Activated CD4-positive, alpha-beta T cell treated with anti-CD3 and anti-CD28 coated beads for 36 hours (primary cell): ENCODE results near the gene PPP2R3A. TPM values are rescaled to one million over a fixed set of nuclear protein-coding genes. Genes with fewer than 3 reads are reported as not detected.
A peak's percentile ranks its signal among the peaks of the same experiment; 100 is the strongest.
"Not testable (repeated sequence)": the region's sequence is repeated elsewhere in the genome, so short reads cannot be mapped to it uniquely, and the experiment has no call there.

Experiments
- ATAC-seq: fragments of 200-7000 bp; cut with Tn5 transposase; one replicate; pipeline ENCODE4 v1.10.0; 2021; ENCODE audit warnings: mild to moderate bottlenecking, moderate library complexity
- CTCF ChIA-PET: fragments of 350-600 bp; sonication (Branson Sonifier 250); formaldehyde crosslinking; loops from one replicate; lab custom pipeline; 2021; ENCODE audit warnings: antibody characterized with exemption; lab: Charles Lee
- POLR2A ChIA-PET: fragments of 350-600 bp; sonication (Branson Sonifier 250); formaldehyde crosslinking; loops from one replicate; lab custom pipeline; 2021; ENCODE audit warnings: antibody characterized with exemption, inconsistent platforms; lab: Charles Lee
- DNase-seq: peaks from one replicate; pipeline ENCODE4 v3.0.0-alpha.2; 2020
- H3K27ac Mint-ChIP-seq: one replicate; pipeline ENCODE4 v1.8.0; 2021; ENCODE audit warnings: mixed read lengths
- H3K27me3 Mint-ChIP-seq: one replicate; pipeline ENCODE4 v1.8.0; 2021; ENCODE audit warnings: mixed read lengths
- H3K36me3 Mint-ChIP-seq: one replicate; pipeline ENCODE4 v1.8.0; 2021; ENCODE audit warnings: low read depth, mixed read lengths
- H3K4me1 Mint-ChIP-seq: one replicate; pipeline ENCODE4 v1.8.0; 2021; ENCODE audit warnings: mixed read lengths
- H3K4me3 Mint-ChIP-seq: one replicate; pipeline ENCODE4 v1.8.0; 2021; ENCODE audit warnings: mild to moderate bottlenecking, moderate library complexity, mixed read lengths
- H3K9me3 Mint-ChIP-seq: one replicate; pipeline ENCODE4 v1.8.0; 2021; ENCODE audit warnings: low read depth, mixed read lengths
- intact Hi-C, 2 experiments: fragments of 100-400 bp; cut with DNase I in 1 of 2; cut with micrococcal nuclease in 1 of 2; formaldehyde crosslinking; loops; one replicate each; pipeline versions ENCODE4 v1.14.2 to v1.15.1; 2022 to 2024; cut with DNase I, micrococcal nuclease
- total RNA-seq, 2 experiments: library from RNA; stranded (reverse); gene quantifications; one replicate each; pipeline ENCODE4 v1.2.3, GENCODE V29; 2021

The PPP2R3A gene
- total RNA-seq, 2 experiments from 2014 or later: 0.18 to 0.51 TPM

DNA sequence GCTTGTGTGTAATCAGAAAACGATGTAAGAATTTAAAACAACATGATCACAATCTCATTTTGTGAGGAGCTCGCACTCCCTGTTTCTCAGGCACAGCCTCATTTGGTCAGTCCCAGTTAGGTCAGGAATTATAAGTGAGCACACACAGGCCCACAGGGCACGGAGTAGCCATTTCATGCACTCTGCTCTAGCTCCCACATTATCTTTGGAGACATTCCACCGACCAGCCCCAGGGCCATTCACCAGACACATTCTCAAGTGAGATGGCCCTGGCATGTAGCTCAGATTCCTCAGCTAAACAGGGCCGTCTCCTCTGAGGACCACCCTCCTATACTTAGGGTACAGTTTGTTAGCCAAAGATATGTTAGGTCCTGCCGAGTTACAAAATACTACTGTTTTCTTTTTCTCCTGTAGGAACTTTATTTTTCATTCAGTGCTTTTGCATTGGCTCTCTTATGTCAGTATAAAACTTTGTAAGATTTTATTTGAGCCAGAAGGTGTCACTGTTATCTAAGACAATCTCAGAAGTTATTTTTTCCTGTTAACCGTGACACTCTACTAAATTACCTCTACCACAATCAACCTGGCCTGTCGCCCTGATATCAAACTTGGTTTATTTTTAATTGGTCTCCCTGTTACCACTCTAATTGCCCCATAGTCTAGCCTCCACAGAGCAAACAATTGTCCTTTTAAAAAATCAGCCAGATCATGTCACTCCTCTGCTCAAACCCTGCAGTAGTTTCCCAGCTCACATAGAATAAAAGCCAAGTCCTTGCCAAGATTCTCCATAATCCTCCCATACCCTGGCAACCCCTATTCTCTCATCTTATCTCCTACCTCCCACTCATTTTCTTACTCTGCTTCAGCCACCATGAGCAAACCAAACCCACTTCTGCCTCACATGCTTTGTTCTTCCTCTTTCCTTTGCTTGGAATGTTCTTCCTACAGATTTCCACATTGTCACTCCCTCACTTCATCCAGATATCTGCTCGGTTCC lies 105.7 kb downstream of the PPP2R3A start:
- POLR2A ChIA-PET: no interaction called here
- intact Hi-C loops: loop anchor here (10.0 kb wide), 3 partner anchors 284 to 1874 kb away; no protein-coding TSS in a partner anchor
- no peak overlapping the region for H3K27ac Mint-ChIP-seq
- no peaks in the 10 kb centered on the region for H3K36me3 Mint-ChIP-seq
- no peaks in the 10 kb centered on the region for H3K4me1 Mint-ChIP-seq
- ATAC-seq (no peak), DNase-seq (no peak)
- H3K9me3 Mint-ChIP-seq: no peaks in the 10 kb centered on the region
- no peaks in the 10 kb centered on the region for H3K27me3 Mint-ChIP-seq
- CTCF ChIA-PET: interaction anchor here (0.7 to 1.6 kb wide), 9 partner anchors 28 to 961 kb away, joined by 3 to 4 read pairs (median 3); no protein-coding TSS in a partner anchor
- H3K4me3 Mint-ChIP-seq: no peak overlapping the region

DNA sequence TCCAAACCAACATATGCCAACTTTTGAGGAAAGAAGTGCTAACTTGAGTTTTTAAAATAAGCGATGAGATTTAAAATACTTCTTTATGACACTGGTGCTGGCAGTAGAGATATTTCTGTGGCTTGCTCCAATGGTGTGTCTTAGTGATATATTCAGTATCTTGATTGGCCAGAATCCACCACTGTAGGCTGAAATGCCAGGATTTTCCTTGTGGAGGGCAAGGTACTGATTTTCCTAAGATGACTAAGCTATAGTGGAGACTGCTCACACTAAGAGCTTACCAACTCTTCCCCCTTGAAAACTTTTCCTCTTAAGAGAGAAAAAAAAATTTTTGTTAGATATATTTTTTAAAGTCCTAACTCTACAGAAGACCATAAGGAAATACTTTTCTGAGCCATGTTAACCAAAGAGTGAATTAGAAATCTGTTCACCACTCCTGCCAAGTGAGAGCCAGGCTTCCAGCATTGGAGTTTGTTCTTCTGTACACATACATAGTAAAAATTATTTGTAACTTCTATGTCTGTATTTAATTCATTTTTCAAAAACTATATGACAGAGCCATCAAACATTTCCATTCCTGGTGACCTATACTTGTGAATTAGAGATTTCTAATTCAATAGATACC lies 109.1 kb downstream of the PPP2R3A start:
- intact Hi-C loops: loop anchor here (1.0 to 10.0 kb wide), 12 partner anchors 103 to 1870 kb away; partner anchors contain the start of genes PCCB (in 2 of the 2) and STAG1 (in 2 of the 2)
- Mint-ChIP-seq H3K36me3 (no peaks in the 10 kb centered on the region), H3K9me3 (no peaks in the 10 kb centered on the region), H3K4me1 (no peaks in the 10 kb centered on the region), H3K27ac (no peak overlapping the region), H3K27me3 (no peaks in the 10 kb centered on the region), H3K4me3 (no peak overlapping the region)
- ATAC-seq (no peak), DNase-seq (no peak)
- ChIA-PET CTCF (interaction anchor here (0.6 to 2.6 kb wide), 12 partner anchors 10 to 959 kb away, joined by 3 to 15 read pairs (median 4); partner anchors contain the start of genes MSL2 and STAG1), POLR2A (interaction anchor here (0.6 to 1.6 kb wide), 2 partner anchors 242 to 678 kb away, joined by 3 to 7 read pairs; partner anchors contain the start of gene STAG1)

DNA sequence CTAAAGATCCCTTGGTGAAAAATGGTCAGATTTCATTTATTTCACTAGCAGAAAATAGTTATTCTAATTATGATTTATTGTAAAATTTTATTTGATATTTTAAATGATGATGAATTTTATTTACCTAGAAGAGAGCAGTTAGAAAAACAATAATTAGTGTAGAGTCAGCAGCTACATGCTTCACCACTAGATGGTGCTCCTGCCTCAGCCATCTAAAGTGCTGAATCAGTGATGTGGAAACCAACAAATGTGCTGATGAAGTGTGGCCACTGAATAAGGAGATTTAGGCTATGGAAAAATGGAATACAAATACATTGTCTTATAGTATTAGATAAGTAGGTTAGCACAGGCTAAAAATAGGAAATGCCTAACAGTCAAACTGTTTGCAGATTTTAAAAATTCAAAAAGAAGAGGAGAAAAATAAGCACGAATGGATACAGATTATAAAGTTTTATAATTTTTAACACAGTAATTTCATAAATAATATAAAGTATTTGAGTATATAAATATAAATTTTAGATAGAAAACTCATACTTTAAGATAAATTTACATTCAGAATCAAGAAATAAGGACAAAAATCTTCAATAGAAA lies 109.8 kb downstream of the PPP2R3A start:
- ChIA-PET POLR2A (interaction anchor here (0.6 to 1.6 kb wide), 2 partner anchors 242 to 677 kb away, joined by 3 to 7 read pairs; partner anchors contain the start of gene STAG1), CTCF (interaction anchor here (0.6 to 2.6 kb wide), 11 partner anchors 11 to 959 kb away, joined by 3 to 15 read pairs (median 4); partner anchors contain the start of genes MSL2 and STAG1)
- intact Hi-C loops: loop anchor here (1.0 to 10.0 kb wide), 12 partner anchors 102 to 1869 kb away; partner anchors contain the start of genes PCCB (in 2 of the 2) and STAG1 (in 2 of the 2)
- Mint-ChIP-seq H3K36me3 (no peaks in the 10 kb centered on the region), H3K4me3 (no peak overlapping the region), H3K27ac (no peak overlapping the region), H3K4me1 (no peaks in the 10 kb centered on the region), H3K9me3 (no peaks in the 10 kb centered on the region), H3K27me3 (no peaks in the 10 kb centered on the region)
- ATAC-seq (peak; percentile 55), DNase-seq (peak; percentile 83)

GRCh38 chr3:136075811-136076210 lies 110.3 kb downstream of the PPP2R3A start:
- POLR2A ChIA-PET: interaction anchor here (1.6 kb wide), 1 partner anchor 677 kb away, joined by 7 read pairs; the partner anchor contains the start of gene STAG1
- CTCF ChIA-PET: interaction anchor here (0.7 to 2.6 kb wide), 5 partner anchors 11 to 938 kb away, joined by 3 to 15 read pairs (median 6); partner anchors contain the start of gene STAG1
- intact Hi-C loops: loop anchor here (1.0 to 10.0 kb wide), 12 partner anchors 101 to 1869 kb away; partner anchors contain the start of genes PCCB (in 2 of the 2) and STAG1 (in 2 of the 2)
- H3K9me3 Mint-ChIP-seq: no peaks in the 10 kb centered on the region
- H3K4me1 Mint-ChIP-seq: no peaks in the 10 kb centered on the region
- H3K36me3 Mint-ChIP-seq: no peaks in the 10 kb centered on the region
- ATAC-seq (no peak), DNase-seq (no peak)
- H3K27me3 Mint-ChIP-seq: no peaks in the 10 kb centered on the region
- H3K4me3 Mint-ChIP-seq: no peak overlapping the region
- H3K27ac Mint-ChIP-seq: no peak overlapping the region

- POLR2A ChIA-PET: no interaction called here
- ATAC-seq (no peak), DNase-seq (no peak)
- H3K9me3 Mint-ChIP-seq: peaks cover 2% of the 10 kb centered on the region
- H3K4me1 Mint-ChIP-seq: no peaks in the 10 kb centered on the region
- no peak overlapping the region for H3K27ac Mint-ChIP-seq
- intact Hi-C loops: loop anchor here (2.0 to 10.0 kb wide), 9 partner anchors 99 to 1866 kb away; partner anchors contain the start of genes MSL2 (in 1 of the 2) and PCCB (in 1 of the 2)
- H3K27me3 Mint-ChIP-seq: no peaks in the 10 kb centered on the region
- CTCF ChIA-PET: interaction anchor here (0.6 to 1.4 kb wide), 10 partner anchors 11 to 935 kb away, joined by 3 to 7 read pairs (median 3); no protein-coding TSS in a partner anchor
- H3K4me3 Mint-ChIP-seq: no peak overlapping the region
- H3K36me3 Mint-ChIP-seq: peaks cover 2% of the 10 kb centered on the region
Observed at GRCh38 chr3:136078421-136079364, 113.2 kb downstream of the PPP2R3A start.

- H3K27me3 Mint-ChIP-seq, H3K4me1 Mint-ChIP-seq, CTCF ChIA-PET, intact Hi-C loops, POLR2A ChIA-PET, H3K4me3 Mint-ChIP-seq, ATAC-seq, H3K27ac Mint-ChIP-seq, DNase-seq, H3K36me3 Mint-ChIP-seq: not testable (repeated sequence)
- H3K9me3 Mint-ChIP-seq: peaks cover 14% of the 10 kb centered on the region
Observed at GRCh38 chr3:136083641-136084382, 118.3 kb downstream of the PPP2R3A start.

DNA sequence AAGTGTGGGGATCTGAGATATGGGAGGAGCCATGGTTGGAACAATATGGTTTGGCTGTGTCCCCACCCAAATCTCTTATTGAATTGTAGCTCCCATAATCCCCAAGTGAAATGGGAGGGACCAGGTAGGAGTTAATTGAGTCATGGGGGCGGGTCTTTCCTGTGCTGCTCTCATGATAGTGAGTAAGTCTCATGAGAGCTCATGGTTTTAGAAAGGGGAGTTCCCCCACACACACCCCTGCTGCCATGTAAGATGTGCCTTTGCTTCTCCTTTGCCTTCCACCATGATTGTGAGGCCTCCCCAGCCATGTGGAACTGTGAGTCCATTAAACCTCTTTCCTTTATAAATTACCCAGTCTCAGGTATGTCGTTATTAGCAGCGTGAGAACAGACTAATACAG lies 119.5 kb downstream of the PPP2R3A start:
- POLR2A ChIA-PET, intact Hi-C loops, H3K4me1 Mint-ChIP-seq, H3K27me3 Mint-ChIP-seq, H3K36me3 Mint-ChIP-seq, H3K4me3 Mint-ChIP-seq, H3K27ac Mint-ChIP-seq: not testable (repeated sequence)
- ATAC-seq: peak; percentile 53
- peak; percentile 36 for DNase-seq
- CTCF ChIA-PET: interaction anchor here (0.7 kb wide), 1 partner anchor 112 kb away, joined by 4 read pairs; no protein-coding TSS in a partner anchor
- peaks cover 14% of the 10 kb centered on the region for H3K9me3 Mint-ChIP-seq

DNA sequence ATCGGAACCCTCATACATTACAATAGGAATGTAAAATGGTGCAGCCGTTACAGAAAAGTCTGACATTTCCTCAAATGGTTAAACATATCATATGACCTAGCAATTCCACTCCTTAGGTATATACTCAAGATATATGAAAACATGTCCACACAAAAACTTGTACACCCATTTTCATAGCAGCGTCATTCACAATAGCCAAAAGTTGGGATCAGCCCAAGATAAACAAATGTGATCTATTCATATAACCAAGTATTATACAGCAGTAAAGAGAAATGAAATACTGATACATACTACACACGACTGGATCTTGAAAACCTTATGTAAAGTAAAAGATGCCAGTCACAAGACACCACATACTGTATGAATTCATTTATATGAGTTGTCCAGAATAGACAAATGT lies 128.2 kb downstream of the PPP2R3A start:
- Mint-ChIP-seq H3K27me3 (peaks cover 3% of the 10 kb centered on the region), H3K9me3 (no peaks in the 10 kb centered on the region), H3K4me1 (peaks cover under 1% of the 10 kb centered on the region), H3K4me3 (no peak overlapping the region), H3K36me3 (no peaks in the 10 kb centered on the region), H3K27ac (no peak overlapping the region)
- ChIA-PET POLR2A (no interaction called here), CTCF (no interaction called here)
- ATAC-seq: no peak
- no peak for DNase-seq
- intact Hi-C loops: no loop called here

DNA sequence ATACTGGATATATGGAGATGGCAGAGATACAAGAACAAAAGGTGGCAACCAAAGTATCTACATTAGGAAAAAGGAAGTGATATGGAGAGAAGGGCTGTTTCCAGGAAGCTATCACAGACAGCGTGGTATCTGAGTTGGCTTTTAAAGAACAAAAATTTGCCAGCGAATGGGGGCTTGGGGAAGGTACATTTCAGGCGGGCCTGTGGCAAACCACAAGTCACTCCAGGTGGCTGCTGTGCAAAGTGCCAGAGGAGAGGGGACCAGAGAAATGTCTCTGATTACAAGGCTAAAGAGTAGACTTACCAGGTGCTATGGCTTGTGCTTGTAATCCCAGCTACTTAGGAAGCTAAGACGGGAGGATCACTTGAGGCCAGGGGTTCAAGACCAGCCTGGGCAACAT lies 139.5 kb downstream of the PPP2R3A start:
- Mint-ChIP-seq H3K9me3 (no peaks in the 10 kb centered on the region), H3K4me3 (no peak overlapping the region), H3K4me1 (peaks cover 10% of the 10 kb centered on the region), H3K36me3 (no peaks in the 10 kb centered on the region), H3K27ac (no peak overlapping the region), H3K27me3 (no peaks in the 10 kb centered on the region)
- ATAC-seq: no peak
- intact Hi-C loops: no loop called here
- POLR2A ChIA-PET: no interaction called here
- CTCF ChIA-PET: interaction anchor here (0.5 to 0.6 kb wide), 2 partner anchors 139 to 962 kb away, joined by 3 read pairs; no protein-coding TSS in a partner anchor
- no peak for DNase-seq
